ENCODE measurements around the gene GOLGA6B. TPM values are rescaled to one million over a fixed set of nuclear protein-coding genes. Genes with fewer than 3 reads are reported as not detected.

Gene GOLGA6B
- total and polyA plus RNA-seq, 2 of the 13 experiments (the other 11 are each of a cell fraction or from before 2014, with no cell fraction given) = 0.04 TPM; not detected in 1

DNA sequence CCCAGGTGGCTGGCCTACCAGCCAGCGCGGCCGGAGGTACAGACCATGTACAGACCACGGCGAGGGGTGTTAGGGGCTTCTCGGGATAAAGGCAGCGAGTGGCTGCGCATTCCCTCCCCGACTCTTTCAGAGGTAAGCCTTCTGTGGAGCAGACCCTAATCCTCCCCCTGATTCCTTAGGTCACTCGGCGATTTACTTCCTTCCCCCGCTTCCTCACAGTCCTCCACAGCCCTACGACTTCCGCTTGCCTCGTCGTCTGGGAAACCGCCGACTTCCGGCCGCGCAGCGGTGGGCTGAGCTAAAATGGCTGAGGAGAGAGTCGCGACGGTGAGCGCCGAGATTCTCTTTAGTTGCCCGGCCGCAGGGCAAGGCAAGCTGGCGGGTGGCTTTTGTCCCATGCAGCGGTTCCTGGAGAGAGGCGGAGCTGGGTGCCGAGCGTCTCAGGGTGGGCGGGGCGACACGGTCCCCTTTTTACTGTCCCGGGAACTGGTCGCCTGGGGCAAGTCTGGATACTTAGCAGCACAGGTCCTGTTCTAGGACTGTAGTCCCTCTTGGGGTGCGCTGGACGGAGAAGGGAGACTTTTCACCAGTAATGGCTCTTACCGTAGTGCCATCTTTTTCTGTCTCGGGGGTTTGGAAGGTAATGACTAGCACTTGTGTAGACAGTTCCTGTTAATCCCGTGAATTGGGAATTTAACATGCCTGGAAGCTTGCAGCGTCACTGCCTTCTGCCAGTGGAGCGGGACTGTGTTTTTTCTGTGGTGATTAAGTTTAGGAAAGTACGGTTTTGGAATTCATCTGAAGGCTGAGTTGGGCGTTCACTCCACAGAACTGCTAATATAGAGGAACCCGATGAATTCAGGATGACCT, 31.7 kb downstream of the GOLGA6B start, which contains the start of the genes BBS4 and HIGD2B (continued):
- TF ChIP-seq USF2 (IDR thresholded peaks at IDR 0.05; ENCODE audit: low read depth, low read length) (no peak), USF2 (CRISPR knock-in tag; IDR thresholded peaks at IDR 0.05; ENCODE audit: borderline replicate concordance) (0 out of 2 replicates have a peak, but pooled peaks have one; percentile 24), ZNF234 (CRISPR knock-in tag; conservative IDR thresholded peaks at IDR 0.05) (no peak), ZNF703 (CRISPR knock-in tag; IDR thresholded peaks at IDR 0.05; ENCODE audit: borderline replicate concordance) (no peak), CCAR2 (optimal IDR thresholded peaks at IDR 0.05; ENCODE audit: low read depth, low read length) (no peak), ZSCAN31 (CRISPR knock-in tag; IDR thresholded peaks at IDR 0.05; ENCODE audit: low read depth) (peak; percentile 75; the same call in 1 of the 2 replicates), ZNF605 (CRISPR knock-in tag; IDR thresholded peaks at IDR 0.05) (peak; percentile 65; the same call in 1 of the 2 replicates), ZNF878 (CRISPR knock-in tag; IDR thresholded peaks at IDR 0.05) (no peak), ZNF563 (CRISPR knock-in tag; IDR thresholded peaks at IDR 0.05) (0 out of 2 replicates have a peak, but pooled peaks have one; percentile 29), MTERF4 (CRISPR knock-in tag; IDR thresholded peaks at IDR 0.05) (peak; percentile 4; the same call in 1 of the 2 replicates), EEA1 (CRISPR knock-in tag; IDR thresholded peaks at IDR 0.05; ENCODE audit: borderline replicate concordance) (no peak), ARHGAP35 (CRISPR knock-in tag; IDR thresholded peaks at IDR 0.05; ENCODE audit: borderline replicate concordance) (peak; percentile 29; the same call in 1 of the 2 replicates), MAZ (IDR thresholded peaks at IDR 0.05; ENCODE audit: borderline replicate concordance, low read depth, low read length) (0 out of 2 replicates have a peak, but pooled peaks have one; percentile 30), MAZ (CRISPR knock-in tag; IDR thresholded peaks at IDR 0.05; ENCODE audit: low read depth) (no peak; the same call in 1 of the 2 replicates), E2F5 (CRISPR knock-in tag; conservative IDR thresholded peaks at IDR 0.05) (0 out of 2 replicates have a peak, but pooled peaks have one; percentile 12)
- TF ChIP-seq, protein P1, sequence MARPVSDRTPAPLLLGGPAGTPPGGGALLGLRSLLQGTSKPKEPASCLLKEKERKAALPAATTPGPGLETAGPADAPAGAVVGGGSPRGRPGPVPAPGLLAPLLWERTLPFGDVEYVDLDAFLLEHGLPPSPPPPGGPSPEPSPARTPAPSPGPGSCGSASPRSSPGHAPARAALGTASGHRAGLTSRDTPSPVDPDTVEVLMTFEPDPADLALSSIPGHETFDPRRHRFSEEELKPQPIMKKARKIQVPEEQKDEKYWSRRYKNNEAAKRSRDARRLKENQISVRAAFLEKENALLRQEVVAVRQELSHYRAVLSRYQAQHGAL (CRISPR knock-in tag; IDR thresholded peaks at IDR 0.05; ENCODE audit: not compliant biosample characterization) = no peak
- TF ChIP-seq, protein P2, sequence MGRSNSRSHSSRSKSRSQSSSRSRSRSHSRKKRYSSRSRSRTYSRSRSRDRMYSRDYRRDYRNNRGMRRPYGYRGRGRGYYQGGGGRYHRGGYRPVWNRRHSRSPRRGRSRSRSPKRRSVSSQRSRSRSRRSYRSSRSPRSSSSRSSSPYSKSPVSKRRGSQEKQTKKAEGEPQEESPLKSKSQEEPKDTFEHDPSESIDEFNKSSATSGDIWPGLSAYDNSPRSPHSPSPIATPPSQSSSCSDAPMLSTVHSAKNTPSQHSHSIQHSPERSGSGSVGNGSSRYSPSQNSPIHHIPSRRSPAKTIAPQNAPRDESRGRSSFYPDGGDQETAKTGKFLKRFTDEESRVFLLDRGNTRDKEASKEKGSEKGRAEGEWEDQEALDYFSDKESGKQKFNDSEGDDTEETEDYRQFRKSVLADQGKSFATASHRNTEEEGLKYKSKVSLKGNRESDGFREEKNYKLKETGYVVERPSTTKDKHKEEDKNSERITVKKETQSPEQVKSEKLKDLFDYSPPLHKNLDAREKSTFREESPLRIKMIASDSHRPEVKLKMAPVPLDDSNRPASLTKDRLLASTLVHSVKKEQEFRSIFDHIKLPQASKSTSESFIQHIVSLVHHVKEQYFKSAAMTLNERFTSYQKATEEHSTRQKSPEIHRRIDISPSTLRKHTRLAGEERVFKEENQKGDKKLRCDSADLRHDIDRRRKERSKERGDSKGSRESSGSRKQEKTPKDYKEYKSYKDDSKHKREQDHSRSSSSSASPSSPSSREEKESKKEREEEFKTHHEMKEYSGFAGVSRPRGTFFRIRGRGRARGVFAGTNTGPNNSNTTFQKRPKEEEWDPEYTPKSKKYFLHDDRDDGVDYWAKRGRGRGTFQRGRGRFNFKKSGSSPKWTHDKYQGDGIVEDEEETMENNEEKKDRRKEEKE (IDR thresholded peaks at IDR 0.05) = no peak
- TF ChIP-seq, protein P3, sequence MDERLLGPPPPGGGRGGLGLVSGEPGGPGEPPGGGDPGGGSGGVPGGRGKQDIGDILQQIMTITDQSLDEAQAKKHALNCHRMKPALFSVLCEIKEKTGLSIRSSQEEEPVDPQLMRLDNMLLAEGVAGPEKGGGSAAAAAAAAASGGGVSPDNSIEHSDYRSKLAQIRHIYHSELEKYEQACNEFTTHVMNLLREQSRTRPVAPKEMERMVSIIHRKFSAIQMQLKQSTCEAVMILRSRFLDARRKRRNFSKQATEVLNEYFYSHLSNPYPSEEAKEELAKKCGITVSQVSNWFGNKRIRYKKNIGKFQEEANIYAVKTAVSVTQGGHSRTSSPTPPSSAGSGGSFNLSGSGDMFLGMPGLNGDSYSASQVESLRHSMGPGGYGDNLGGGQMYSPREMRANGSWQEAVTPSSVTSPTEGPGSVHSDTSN (CRISPR knock-in tag; IDR thresholded peaks at IDR 0.05) = no peak

All from HepG2 (cell line).